HEK293 (cell line): Measurements from ENCODE around the gene HSD3B2.

Experiments
- CTCF ChIA-PET: fragments of 350-600 bp; formaldehyde crosslinking; extraction: SDS; loops from one replicate; lab custom pipeline; 2021; ENCODE audit warnings: antibody characterized with exemption; lab: Yijun Ruan, JAX
- POLR2A ChIA-PET: fragments of 300-600 bp; formaldehyde crosslinking; extraction: SDS; loops from one replicate; lab custom pipeline; 2020; ENCODE audit warnings: antibody characterized with exemption, inconsistent platforms; lab: Yijun Ruan, JAX
- H3K27ac ChIP-seq: fragments of 200-500 bp; sonication (Bioruptor generic); 2 replicates; pipeline ENCODE4 v1.5.1; 2014; ENCODE audit warnings: low read depth, low read length, control low read depth, inconsistent platforms; ENCODE audit errors: extremely low read depth
- H3K36me3 ChIP-seq, 2 experiments: fragments of 200-500 bp in 1 of 2; sonication (Bioruptor generic) in 1 of 2; 1 replicate in 1 of 2; 2 replicates in 1 of 2; pipeline ENCODE4 v1.5.1; 2014 to 2017; ENCODE audit warnings: inconsistent platforms in 2 of 2, low read length in 2 of 2; ENCODE audit not compliant: control insufficient read depth in 2 of 2, insufficient read depth in 1 of 2
- H3K4me1 ChIP-seq: fragments of 200-500 bp; sonication (Bioruptor generic); 2 replicates; pipeline ENCODE4 v1.5.1; 2014; ENCODE audit warnings: mild to moderate bottlenecking, low read length, inconsistent platforms; ENCODE audit not compliant: control insufficient read depth, insufficient read depth
- H3K4me3 ChIP-seq: 2 replicates; pipeline ENCODE4 v1.5.1; 2011; ENCODE audit warnings: low read depth, mild to moderate bottlenecking, control low read depth, low read length, moderate library complexity
- H3K9me3 ChIP-seq: fragments of 200-500 bp; sonication (Bioruptor generic); 2 replicates; pipeline ENCODE4 v1.5.1; 2014; ENCODE audit warnings: low read depth, low read length, inconsistent platforms; ENCODE audit not compliant: control insufficient read depth, insufficient read depth
- FEZF1 ChIP-seq: fragments of 450-650 bp; formaldehyde crosslinking; IDR thresholded peaks from 2 replicates; pipeline ENCODE4 v1.5.1; 2016; ENCODE audit warnings: missing biosample characterization, missing genetic modification characterization
- HOXC10 ChIP-seq: sonication (generic); formaldehyde crosslinking; IDR thresholded peaks from 2 replicates; pipeline ENCODE4 v1.8.1; 2023; ENCODE audit warnings: mild to moderate bottlenecking, missing genetic modification reagents
- KLF17 ChIP-seq: fragments of 450-650 bp; formaldehyde crosslinking; IDR thresholded peaks from 2 replicates; pipeline ENCODE4 v1.5.1; 2016; ENCODE audit warnings: missing biosample characterization, missing genetic modification characterization
- PATZ1 ChIP-seq: fragments of 450-650 bp; formaldehyde crosslinking; IDR thresholded peaks from 2 replicates; pipeline ENCODE4 v1.5.1; 2016; ENCODE audit warnings: missing biosample characterization, missing genetic modification characterization
- SETDB1 ChIP-seq: IDR thresholded peaks from one replicate; pipeline ENCODE4 v1.6.1; 2017; ENCODE audit warnings: mild to moderate bottlenecking, low read length, moderate library complexity, mixed read lengths; ENCODE audit not compliant: insufficient read length
- TRIM28 ChIP-seq: IDR thresholded peaks from 2 replicates; pipeline ENCODE4 v1.6.1; 2011; ENCODE audit warnings: low read length, control low read depth, borderline replicate concordance
- ZFP3 ChIP-seq: fragments of 450-650 bp; formaldehyde crosslinking; IDR thresholded peaks from 2 replicates; pipeline ENCODE4 v1.5.1; 2016; ENCODE audit warnings: low read depth, missing biosample characterization, missing genetic modification characterization
- ZFP37 ChIP-seq: fragments of 450-650 bp; formaldehyde crosslinking; IDR thresholded peaks from 2 replicates; pipeline ENCODE4 v1.5.1; 2016; ENCODE audit warnings: missing biosample characterization, missing genetic modification characterization
- ZNF112 ChIP-seq: fragments of 450-650 bp; formaldehyde crosslinking; IDR thresholded peaks from 2 replicates; pipeline ENCODE4 v1.5.0; 2017; ENCODE audit warnings: missing biosample characterization, missing genetic modification characterization
- ZNF133 ChIP-seq: fragments of 450-650 bp; formaldehyde crosslinking; IDR thresholded peaks from 2 replicates; pipeline ENCODE4 v1.5.1; 2016; ENCODE audit warnings: missing biosample characterization, missing genetic modification characterization
- ZNF155 ChIP-seq: fragments of 450-650 bp; formaldehyde crosslinking; IDR thresholded peaks from 2 replicates; pipeline ENCODE4 v1.5.1; 2016; ENCODE audit warnings: missing biosample characterization, missing genetic modification characterization
- ZNF157 ChIP-seq: fragments of 450-650 bp; formaldehyde crosslinking; IDR thresholded peaks from 2 replicates; pipeline ENCODE4 v1.5.1; 2016; ENCODE audit warnings: missing biosample characterization, missing genetic modification characterization
- ZNF223 ChIP-seq: fragments of 450-650 bp; formaldehyde crosslinking; IDR thresholded peaks from 2 replicates; pipeline ENCODE4 v1.5.1; 2016; ENCODE audit warnings: missing biosample characterization, missing genetic modification characterization
- ZNF335 ChIP-seq: fragments of 450-650 bp; formaldehyde crosslinking; conservative IDR thresholded peaks from 2 replicates; pipeline ENCODE4 v1.5.1; 2016; ENCODE audit warnings: missing biosample characterization, missing genetic modification characterization
- ZNF423 ChIP-seq: fragments of 450-650 bp; formaldehyde crosslinking; IDR thresholded peaks from 2 replicates; pipeline ENCODE4 v1.5.1; 2016; ENCODE audit warnings: missing biosample characterization, missing genetic modification characterization
- ZNF449 ChIP-seq: fragments of 450-650 bp; formaldehyde crosslinking; IDR thresholded peaks from 2 replicates; pipeline ENCODE4 v1.5.1; 2017; ENCODE audit warnings: missing biosample characterization, mild to moderate bottlenecking, missing genetic modification characterization, moderate library complexity
- ZNF555 ChIP-seq: fragments of 450-650 bp; formaldehyde crosslinking; conservative IDR thresholded peaks from 2 replicates; pipeline ENCODE4 v1.5.1; 2017; ENCODE audit warnings: missing biosample characterization, mild to moderate bottlenecking, missing genetic modification characterization, inconsistent platforms
- ZNF692 ChIP-seq: fragments of 450-650 bp; formaldehyde crosslinking; IDR thresholded peaks from 2 replicates; pipeline ENCODE4 v1.5.1; 2016; ENCODE audit warnings: missing biosample characterization, missing genetic modification characterization
- ZNF704 ChIP-seq: fragments of 450-650 bp; formaldehyde crosslinking; IDR thresholded peaks from 2 replicates; pipeline ENCODE4 v1.5.1; 2016; ENCODE audit warnings: missing biosample characterization, missing genetic modification characterization
- ZSCAN23 ChIP-seq: fragments of 450-650 bp; formaldehyde crosslinking; IDR thresholded peaks from 2 replicates; pipeline ENCODE4 v1.5.1; 2016; ENCODE audit warnings: missing biosample characterization, missing genetic modification characterization
- ZSCAN30 ChIP-seq: fragments of 450-650 bp; IDR thresholded peaks from 2 replicates; pipeline ENCODE4 v1.5.1; 2018; ENCODE audit warnings: missing biosample characterization, mild to moderate bottlenecking, missing genetic modification characterization, moderate library complexity

Gene HSD3B2

GRCh38 chr1:119385650-119386049 is 29.3 kb upstream of the HSD3B2 start:
- no peak overlapping the region for H3K4me3 ChIP-seq
- peaks cover 3% of the 10 kb centered on the region; the same call in 1 of the 2 replicates for H3K4me1 ChIP-seq
- H3K27ac ChIP-seq, result no peak overlapping the region
- H3K36me3 ChIP-seq, result no peaks in the 10 kb centered on the region
- CTCF ChIA-PET, result interaction anchor here (0.7 kb wide), 1 partner anchor 12 kb away, joined by 3 read pairs; no protein-coding TSS in a partner anchor
- no peaks in the 10 kb centered on the region for H3K9me3 ChIP-seq
- TF ChIP-seq TRIM28, result no peak
- TF ChIP-seq ZNF423 (tag by site-specific recombination), result no peak
- TF ChIP-seq ZSCAN23, result no peak
- no peak for TF ChIP-seq PATZ1 (tag by site-specific recombination)
- no peak for TF ChIP-seq FEZF1
- no peak for TF ChIP-seq ZNF223 (tag by site-specific recombination)
- TF ChIP-seq ZNF133 (tag by site-specific recombination), result no peak
- TF ChIP-seq ZNF335 (tag by site-specific recombination), result no peak
- no peak for TF ChIP-seq ZNF692 (tag by site-specific recombination)
- TF ChIP-seq SETDB1, result no peak
- TF ChIP-seq HOXC10 (CRISPR knock-in tag), result no peak
- TF ChIP-seq ZNF112 (tag by site-specific recombination), result no peak
- no peak for TF ChIP-seq ZNF704 (tag by site-specific recombination)
- no peak for TF ChIP-seq ZNF157 (tag by site-specific recombination)
- TF ChIP-seq KLF17 (tag by site-specific recombination), result no peak
- POLR2A ChIA-PET, result no interaction called here

GRCh38 chr1:119387858-119388257 is 27.1 kb upstream of the HSD3B2 start:
- Histone ChIP-seq H3K36me3 (no peaks in the 10 kb centered on the region), H3K27ac (no peak overlapping the region), H3K4me3 (no peak overlapping the region), H3K9me3 (no peaks in the 10 kb centered on the region)
- TF ChIP-seq ZNF155 (tag by site-specific recombination) (no peak), ZNF555 (tag by site-specific recombination) (no peak), ZFP37 (tag by site-specific recombination) (no peak), ZNF449 (tag by site-specific recombination) (peak; percentile 85), ZSCAN30 (tag by site-specific recombination) (no peak), ZFP3 (tag by site-specific recombination) (no peak)
- TF ChIP-seq, all 188 proteins: peak for 1
- ChIA-PET POLR2A (no interaction called here), CTCF (no interaction called here)
- peaks cover 3% of the 10 kb centered on the region; the same call in 1 of the 2 replicates for H3K4me1 ChIP-seq
